ENCODE data around the gene TDRKH.

GRCh38 chr1:151825751-151826660, 35.7 kb upstream of the TDRKH start:
- TF ChIP-seq CTCF (IDR thresholded peaks at IDR 0.05; ENCODE audit: low read length) (no peak), EZH2phosphoT487 (IDR thresholded peaks at IDR 0.05; ENCODE audit: low read length) (no peak)

Measured in MM.1S (cell line).